KOPT-K1 (cell line): Measurements from ENCODE around the gene FNDC11.

Source experiments
- H3K27ac ChIP-seq: fragments of 200-600 bp; sonication (generic); 2 replicates; pipeline ENCODE4 v1.5.1; 2016; ENCODE audit warnings: antibody characterized with exemption, mild to moderate bottlenecking, low read depth, low read length; ENCODE audit not compliant: poor library complexity, severe bottlenecking
- H3K36me3 ChIP-seq: fragments of 200-600 bp; sonication (generic); 2 replicates; pipeline ENCODE4 v1.5.1; 2017; ENCODE audit warnings: antibody characterized with exemption, mild to moderate bottlenecking, low read length, moderate library complexity; ENCODE audit not compliant: insufficient read depth
- H3K9me3 ChIP-seq: fragments of 200-600 bp; sonication (generic); 2 replicates; pipeline ENCODE4 v1.5.1; 2017; ENCODE audit warnings: antibody characterized with exemption, low read length, mild to moderate bottlenecking; ENCODE audit not compliant: insufficient read depth, poor library complexity, severe bottlenecking

FNDC11 gene

GRCh38 chr20:63562461-63563224 is 8.7 kb downstream of the FNDC11 start:
- no peaks in the 10 kb centered on the region for H3K36me3 ChIP-seq

GRCh38 chr20:63563225-63563935 is 9.4 kb downstream of the FNDC11 start:
- no peaks in the 10 kb centered on the region for H3K36me3 ChIP-seq
- no peaks in the 10 kb centered on the region for H3K9me3 ChIP-seq
- H3K27ac ChIP-seq: no peak overlapping the region

More at GRCh38 chr20:63562461-63563224, 8.7 kb downstream of the FNDC11 start:
- no peaks in the 10 kb centered on the region for H3K9me3 ChIP-seq
- H3K27ac ChIP-seq: no peak overlapping the region

- no peaks in the 10 kb centered on the region for H3K36me3 ChIP-seq
- H3K9me3 ChIP-seq: no peaks in the 10 kb centered on the region
Measured at GRCh38 chr20:63564036-63564810, 10.3 kb downstream of the FNDC11 start.

GRCh38 chr20:63565021-63565698 is 11.2 kb downstream of the FNDC11 start:
- Histone ChIP-seq H3K36me3 (no peaks in the 10 kb centered on the region), H3K9me3 (no peaks in the 10 kb centered on the region), H3K27ac (no peak overlapping the region)

More at GRCh38 chr20:63564036-63564810, 10.3 kb downstream of the FNDC11 start:
- H3K27ac ChIP-seq: no peak overlapping the region

- Histone ChIP-seq H3K27ac (no peak overlapping the region), H3K36me3 (no peaks in the 10 kb centered on the region), H3K9me3 (no peaks in the 10 kb centered on the region)
Measured at GRCh38 chr20:63565699-63566335, 11.9 kb downstream of the FNDC11 start.

- Histone ChIP-seq H3K9me3 (no peaks in the 10 kb centered on the region), H3K36me3 (no peaks in the 10 kb centered on the region), H3K27ac (no peak overlapping the region)
Measured at GRCh38 chr20:63566395-63567135, 12.6 kb downstream of the FNDC11 start.

GRCh38 chr20:63567136-63567385 is 13.1 kb downstream of the FNDC11 start:
- Histone ChIP-seq H3K36me3 (no peaks in the 10 kb centered on the region), H3K27ac (no peak overlapping the region), H3K9me3 (no peaks in the 10 kb centered on the region)

- Histone ChIP-seq H3K9me3 (no peaks in the 10 kb centered on the region), H3K27ac (no peak overlapping the region), H3K36me3 (no peaks in the 10 kb centered on the region)
Measured at GRCh38 chr20:63567386-63568169, 13.6 kb downstream of the FNDC11 start.

GRCh38 chr20:63568170-63568981 is 14.4 kb downstream of the FNDC11 start:
- no peaks in the 10 kb centered on the region for H3K36me3 ChIP-seq
- H3K9me3 ChIP-seq: no peaks in the 10 kb centered on the region
- H3K27ac ChIP-seq: no peak overlapping the region

- Histone ChIP-seq H3K9me3 (no peaks in the 10 kb centered on the region), H3K36me3 (no peaks in the 10 kb centered on the region), H3K27ac (no peak overlapping the region)
Measured at GRCh38 chr20:63568986-63569949, 15.3 kb downstream of the FNDC11 start.

- no peaks in the 10 kb centered on the region for H3K9me3 ChIP-seq
- no peaks in the 10 kb centered on the region for H3K36me3 ChIP-seq
- no peak overlapping the region for H3K27ac ChIP-seq
Measured at GRCh38 chr20:63570281-63571086, 16.5 kb downstream of the FNDC11 start.
